RWPE2 (cell line): Measurements from ENCODE around the gene AUH.

Experiments used
- ATAC-seq: fragments of 200-7000 bp; cut with Tn5 transposase; 3 replicates; pipeline ENCODE4 v1.9.1; 2021; ENCODE audit warnings: low read depth
- DNase-seq: peaks from one replicate; pipeline ENCODE4 v3.0.0-alpha.2; 2020; ENCODE audit warnings: low spot score
- H3K27ac ChIP-seq: fragments of 450-650 bp; 2 replicates; pipeline ENCODE4 v1.5.1; 2017; ENCODE audit warnings: mild to moderate bottlenecking; ENCODE audit not compliant: poor library complexity, severe bottlenecking
- H3K27me3 ChIP-seq: fragments of 250-450 bp; sonication (Bioruptor Pico); 2 replicates; pipeline ENCODE4 v1.5.1; 2021; ENCODE audit warnings: mild to moderate bottlenecking, moderate library complexity; ENCODE audit not compliant: insufficient read depth, poor library complexity, severe bottlenecking
- H3K36me3 ChIP-seq: fragments of 250-450 bp; sonication (Bioruptor Pico); 2 replicates; pipeline ENCODE4 v1.5.1; 2020; ENCODE audit warnings: low read depth, mild to moderate bottlenecking, moderate library complexity
- H3K4me1 ChIP-seq: fragments of 250-450 bp; sonication (Bioruptor Pico); 2 replicates; pipeline ENCODE4 v1.5.1; 2021; ENCODE audit warnings: mild to moderate bottlenecking, moderate library complexity; ENCODE audit not compliant: insufficient read depth, poor library complexity, severe bottlenecking
- H3K4me3 ChIP-seq: fragments of 250-450 bp; sonication (Bioruptor Pico); 2 replicates; pipeline ENCODE4 v1.5.1; 2021; ENCODE audit warnings: mild to moderate bottlenecking, moderate library complexity; ENCODE audit not compliant: severe bottlenecking
- H3K9me3 ChIP-seq: fragments of 250-450 bp; sonication (Bioruptor Pico); 2 replicates; pipeline ENCODE4 v1.5.1; 2021; ENCODE audit warnings: mild to moderate bottlenecking, moderate library complexity; ENCODE audit not compliant: severe bottlenecking
- CTCF ChIP-seq: fragments of 450-650 bp; IDR thresholded peaks from one replicate; pipeline ENCODE4 v1.5.1; 2017; ENCODE audit warnings: mild to moderate bottlenecking, moderate library complexity; ENCODE audit not compliant: poor library complexity, severe bottlenecking

Gene AUH

GRCh38 chr9:91181541-91181940 lies 180.2 kb downstream of the AUH start:
- Histone ChIP-seq H3K4me3 (no peak overlapping the region), H3K4me1 (peaks cover 52% of the 10 kb centered on the region), H3K27me3 (no peaks in the 10 kb centered on the region), H3K27ac (peak overlapping the region; percentile 84), H3K9me3 (no peaks in the 10 kb centered on the region), H3K36me3 (no peaks in the 10 kb centered on the region)
- TF ChIP-seq CTCF, result no peak
- ATAC-seq, result no peak
- no peak for DNase-seq

GRCh38 chr9:91180930-91181268 lies 180.8 kb downstream of the AUH start:
- Histone ChIP-seq H3K4me1 (peaks cover 51% of the 10 kb centered on the region), H3K4me3 (no peak overlapping the region), H3K27ac (peak overlapping the region; percentile 84), H3K36me3 (no peaks in the 10 kb centered on the region), H3K9me3 (no peaks in the 10 kb centered on the region), H3K27me3 (no peaks in the 10 kb centered on the region)
- ATAC-seq, result no peak
- DNase-seq, result no peak
- no peak for TF ChIP-seq CTCF

GRCh38 chr9:91180240-91180929 lies 181.3 kb downstream of the AUH start:
- H3K4me3 ChIP-seq, result no peak overlapping the region
- H3K27ac ChIP-seq, result peak overlapping the region; percentile 84
- no peak for ATAC-seq

GRCh38 chr9:91179237-91180138 lies 182.2 kb downstream of the AUH start:
- ATAC-seq (peak; percentile 66), DNase-seq (no peak)
- H3K36me3 ChIP-seq, result no peaks in the 10 kb centered on the region
- H3K4me3 ChIP-seq, result no peak overlapping the region
- H3K4me1 ChIP-seq, result peaks cover 51% of the 10 kb centered on the region
- no peaks in the 10 kb centered on the region for H3K27me3 ChIP-seq
- H3K27ac ChIP-seq, result peak overlapping the region; percentile 84
- no peaks in the 10 kb centered on the region for H3K9me3 ChIP-seq
- peak; percentile 8 for TF ChIP-seq CTCF

More at GRCh38 chr9:91180240-91180929, 181.3 kb downstream of the AUH start:
- no peaks in the 10 kb centered on the region for H3K27me3 ChIP-seq
- peaks cover 51% of the 10 kb centered on the region for H3K4me1 ChIP-seq
- H3K36me3 ChIP-seq, result no peaks in the 10 kb centered on the region
- no peak for TF ChIP-seq CTCF
- DNase-seq, result no peak
- no peaks in the 10 kb centered on the region for H3K9me3 ChIP-seq
